Lower leg skin (tissue), 3 donors: ENCODE results near the gene PLGRKT.

ENCODE experiments used
- CTCF ChIP-seq, 3 donors: fragments of 450-650 bp; IDR thresholded peaks; one replicate each; pipeline ENCODE4 v1.5.1; 2016; ENCODE audit warnings: antibody characterized with exemption in 3 of 3, mild to moderate bottlenecking in 3 of 3, moderate library complexity in 2 of 3
- POLR2A ChIP-seq, 2 donors: fragments of 450-650 bp; IDR thresholded peaks; one replicate each; pipeline ENCODE4 v1.6.1; 2016 to 2017; ENCODE audit warnings: antibody characterized with exemption in 2 of 2, mild to moderate bottlenecking in 1 of 2, moderate library complexity in 1 of 2

- no peak for TF ChIP-seq CTCF (IDR thresholded peaks at IDR 0.05)
- TF ChIP-seq POLR2A (IDR thresholded peaks at IDR 0.05), result no peak
Observed at GRCh38 chr9:5480919-5481318, 43.2 kb upstream of the PLGRKT start.
